VCaP (cell line): ENCODE measurements around the gene RTP3.

Source experiments
- H3K27ac ChIP-seq: fragments of 450-650 bp; 2 replicates; pipeline ENCODE4 v1.5.1; 2017
- CTCF ChIP-seq: fragments of 450-650 bp; conservative IDR thresholded peaks from 2 replicates; pipeline ENCODE4 v1.5.1; 2017; ENCODE audit warnings: mild to moderate bottlenecking, moderate library complexity

The RTP3 gene

GRCh38 chr3:46484911-46485778, 12.6 kb upstream of the RTP3 start:
- no peak for TF ChIP-seq CTCF
- H3K27ac ChIP-seq = no peak overlapping the region

DNA sequence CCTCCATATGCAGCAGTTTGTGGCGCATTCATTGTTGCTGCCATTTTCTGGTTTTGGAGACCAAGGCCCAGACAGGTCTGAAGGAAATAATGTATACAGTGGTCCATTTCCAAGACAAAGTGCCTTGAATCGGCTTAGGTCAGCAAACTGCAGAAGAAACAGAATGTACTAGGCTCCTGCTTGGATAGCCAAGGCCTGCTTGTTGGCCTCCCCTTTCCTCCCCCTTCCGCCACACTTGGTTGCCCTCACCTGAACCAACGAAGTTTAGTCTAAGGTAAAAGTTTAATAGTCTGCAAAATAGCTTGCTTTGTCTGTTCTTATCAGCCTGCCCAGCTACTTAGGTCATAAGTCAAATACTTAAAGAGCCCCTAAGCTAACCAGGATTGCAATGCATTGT, 12.0 kb upstream of the RTP3 start:
- TF ChIP-seq CTCF = no peak
- H3K27ac ChIP-seq = no peak overlapping the region

DNA sequence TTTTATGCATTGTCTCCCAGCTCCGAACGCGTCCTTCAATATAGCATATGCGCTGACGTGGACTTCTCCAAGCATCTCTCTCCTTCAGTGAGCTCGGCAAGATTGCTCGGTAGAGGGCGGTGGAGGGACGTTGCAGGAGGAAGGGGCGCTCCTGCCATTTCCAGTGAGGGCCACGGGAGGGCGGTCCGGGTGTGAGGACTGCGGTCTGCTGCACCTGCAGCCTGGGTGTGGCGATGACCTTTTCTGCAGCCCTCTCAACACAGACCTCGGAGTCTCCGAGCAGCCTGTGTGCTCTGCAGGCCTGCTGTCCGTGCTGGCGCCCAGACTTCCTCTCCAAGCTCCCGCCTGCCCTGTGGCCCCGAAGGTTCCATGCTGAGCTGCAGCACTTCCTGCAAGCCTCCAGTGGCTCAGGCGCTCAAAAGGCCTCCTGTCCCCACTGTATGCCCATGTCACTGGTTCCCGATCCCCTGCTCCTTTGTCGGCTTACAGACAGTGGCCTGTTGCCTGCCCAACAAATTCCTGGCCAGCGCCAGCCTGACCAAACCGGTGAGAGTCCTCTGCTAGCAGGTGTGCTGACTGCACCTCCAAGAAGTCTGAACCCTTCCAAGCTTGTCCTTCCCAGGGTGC, 8.9 kb upstream of the RTP3 start:
- H3K27ac ChIP-seq = peak overlapping the region; percentile 50; the same call in 1 of the 2 replicates
- TF ChIP-seq CTCF = peak; percentile 100

- TF ChIP-seq CTCF = no peak
- peak overlapping the region; percentile 50; the same call in 1 of the 2 replicates for H3K27ac ChIP-seq
These were observed 8.4 kb upstream of the RTP3 start for GRCh38 chr3:46489381-46489780.

GRCh38 chr3:46489875-46490274, 7.9 kb upstream of the RTP3 start:
- TF ChIP-seq CTCF = no peak
- no peak overlapping the region; the same call in 1 of the 2 replicates for H3K27ac ChIP-seq

- no peak for TF ChIP-seq CTCF
- no peak overlapping the region for H3K27ac ChIP-seq
These were observed 7.3 kb upstream of the RTP3 start for GRCh38 chr3:46490338-46491084.
